ENCODE data around the gene RAB8B.

The RAB8B gene

DNA sequence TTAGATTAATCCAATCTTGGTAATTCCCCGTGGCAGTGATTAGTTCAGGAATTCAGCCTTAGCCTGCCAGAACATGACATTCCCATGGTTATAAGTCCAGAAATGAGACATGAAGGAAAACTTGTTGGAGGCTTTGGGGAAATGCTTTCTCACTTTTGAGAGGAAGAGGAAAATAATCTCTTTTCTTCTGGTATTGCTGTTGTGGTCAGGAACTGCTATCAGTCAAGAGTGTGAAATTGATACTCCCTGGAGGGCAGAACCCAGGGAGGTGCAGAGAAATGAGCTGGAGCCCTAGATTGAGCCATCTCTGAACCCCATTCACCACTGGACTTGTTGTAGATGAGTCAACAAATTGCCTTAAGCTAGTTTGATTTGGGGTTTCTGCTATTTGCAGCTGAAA is 49.4 kb downstream of the RAB8B start:
- no peak for DNase-seq

DNA sequence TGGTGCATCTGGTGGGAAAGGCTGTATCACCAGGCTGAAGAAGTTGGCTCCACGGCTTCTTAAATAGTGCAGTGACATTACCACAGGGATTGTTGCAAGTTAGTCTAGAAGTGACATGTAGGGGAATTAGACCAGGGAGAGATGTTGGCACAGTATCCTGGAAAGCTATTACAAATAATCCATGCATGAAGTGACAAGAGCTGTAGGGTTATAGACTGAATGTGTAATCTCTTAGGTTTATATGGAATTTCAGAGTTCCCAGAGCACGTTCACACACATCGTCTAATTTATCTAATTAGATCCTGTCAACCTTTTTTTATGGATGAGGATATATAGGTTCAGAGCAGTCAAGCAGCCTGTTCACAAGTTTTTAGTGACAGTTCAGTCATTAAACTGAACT is 50.7 kb downstream of the RAB8B start:
- DNase-seq = no peak

- DNase-seq = no peak
Observed at GRCh38 chr15:63241316-63241715, 51.9 kb downstream of the RAB8B start.

- DNase-seq = no peak
Observed at GRCh38 chr15:63243101-63243500, 53.7 kb downstream of the RAB8B start.

GRCh38 chr15:63243776-63244175 is 54.4 kb downstream of the RAB8B start:
- DNase-seq = no peak

GRCh38 chr15:63244399-63244798 is 55.0 kb downstream of the RAB8B start:
- no peak for DNase-seq

DNA sequence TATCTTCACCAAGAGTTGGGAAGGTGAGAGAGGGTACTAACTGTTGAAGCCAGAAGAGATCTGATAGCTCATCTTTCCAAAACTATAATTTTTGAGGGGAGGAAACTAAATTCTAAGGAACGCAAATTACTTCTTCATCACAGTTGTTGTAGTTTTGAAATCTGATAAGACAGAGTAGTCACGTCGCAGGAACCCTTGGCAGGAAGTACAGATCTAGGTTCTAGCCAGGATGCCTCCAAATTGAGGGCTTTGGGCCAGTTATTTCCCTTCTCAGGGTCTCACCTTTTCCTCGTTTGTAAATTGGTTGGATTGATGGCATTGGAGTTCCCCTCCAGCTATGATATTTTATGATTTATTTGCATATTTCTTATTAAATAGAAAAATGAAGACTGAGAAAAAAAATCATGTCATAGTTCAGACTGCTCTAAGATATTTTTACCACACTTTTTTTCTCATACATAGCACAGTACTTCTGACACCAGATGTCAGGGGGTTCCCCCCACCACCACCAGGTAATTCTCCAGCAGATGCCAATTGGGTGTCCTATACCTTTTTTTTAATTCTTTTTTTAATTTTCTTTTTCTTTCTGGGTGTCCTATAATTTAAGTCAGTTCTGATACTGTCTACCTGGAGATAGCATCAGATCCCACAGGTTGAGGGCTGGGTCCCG is 55.7 kb downstream of the RAB8B start:
- no peak for DNase-seq

DNA sequence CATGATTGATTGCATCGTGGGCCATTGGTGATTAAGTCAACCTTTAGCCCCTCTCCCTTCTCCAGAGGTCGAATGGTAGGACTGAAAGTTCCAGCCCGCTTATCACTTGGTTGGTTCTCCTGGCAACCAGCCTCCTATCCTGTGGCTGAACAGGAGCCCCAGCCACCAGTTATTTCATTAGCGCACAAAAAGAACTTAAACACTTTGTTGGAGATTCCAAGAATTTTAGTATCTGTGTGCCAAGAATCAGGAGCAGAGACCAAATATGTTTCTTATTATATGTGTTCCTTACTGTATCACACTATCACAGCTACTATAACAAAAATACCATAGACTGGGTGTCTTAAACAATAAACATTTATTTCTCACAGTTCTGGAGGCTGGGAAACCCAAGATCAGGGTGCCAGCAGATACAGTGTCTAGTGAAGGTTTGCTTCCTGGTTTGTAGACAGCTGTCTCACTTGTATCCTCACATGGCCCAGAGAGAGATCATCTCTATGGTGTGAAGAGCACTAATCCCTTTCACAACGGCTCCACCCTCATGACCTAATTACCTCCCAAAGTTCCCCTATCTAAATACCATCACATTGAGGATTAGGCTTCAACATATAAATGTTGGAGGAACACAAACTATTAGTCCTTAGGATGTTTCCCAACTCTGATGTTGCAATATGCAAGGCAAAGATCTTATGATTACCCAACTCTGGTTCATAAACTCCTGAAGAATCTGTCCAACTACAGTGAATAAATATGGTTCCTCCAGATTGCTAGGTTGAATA is 57.5 kb downstream of the RAB8B start:
- no peak for DNase-seq

DNA sequence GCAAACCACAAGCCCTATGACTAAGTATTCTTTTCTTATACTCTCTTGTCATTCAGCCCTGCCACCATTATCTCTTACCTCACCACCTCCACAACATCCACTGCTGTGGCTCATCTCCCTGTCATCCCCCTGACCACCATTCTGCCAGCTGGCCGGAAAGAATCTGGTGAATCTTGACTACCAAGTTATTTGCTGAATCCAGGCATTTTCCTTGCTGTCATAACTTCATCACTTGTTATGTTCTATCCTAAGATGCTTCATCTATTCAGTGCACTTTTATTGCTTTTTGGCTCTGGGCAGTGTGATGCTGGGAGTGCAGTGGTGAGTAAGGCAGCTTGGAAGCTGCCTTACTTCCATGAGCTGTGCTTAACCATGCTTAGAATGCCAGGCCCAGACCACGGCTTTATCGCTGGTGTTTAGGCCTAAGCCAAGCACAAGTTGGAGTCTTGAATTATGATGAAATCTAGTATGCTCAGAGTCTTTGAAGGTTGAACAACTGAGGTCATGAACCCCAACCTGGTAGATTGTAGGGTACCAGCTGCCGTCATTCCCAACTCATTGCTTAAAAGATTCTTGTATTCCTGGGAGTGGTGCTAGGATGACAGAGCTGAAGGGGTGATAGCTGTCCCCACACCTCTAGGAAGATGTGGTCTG is 61.0 kb downstream of the RAB8B start:
- DNase-seq = no peak

DNA sequence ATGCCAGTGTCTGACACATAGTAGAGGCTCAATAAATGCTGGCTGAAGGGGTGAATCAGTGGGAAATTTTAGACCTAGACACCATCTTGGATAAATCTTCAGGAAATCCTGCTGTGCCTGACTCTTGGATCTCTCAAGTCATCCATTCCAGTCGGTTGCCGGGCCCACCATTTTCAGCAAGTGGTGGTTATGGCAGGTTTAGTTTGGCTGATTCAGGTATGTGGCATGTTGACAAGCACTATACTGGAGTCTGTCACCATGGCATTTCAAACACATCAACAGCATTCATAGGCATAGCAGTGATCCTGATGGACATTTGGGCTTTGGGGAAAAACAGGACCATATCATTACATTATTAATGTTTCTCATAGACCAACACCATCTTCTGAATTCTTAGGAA is 62.3 kb downstream of the RAB8B start:
- DNase-seq = no peak

GRCh38 chr15:63252292-63252691 is 62.9 kb downstream of the RAB8B start:
- DNase-seq = no peak

- DNase-seq = no peak
Observed at GRCh38 chr15:63254991-63255390, 65.6 kb downstream of the RAB8B start.

DNA sequence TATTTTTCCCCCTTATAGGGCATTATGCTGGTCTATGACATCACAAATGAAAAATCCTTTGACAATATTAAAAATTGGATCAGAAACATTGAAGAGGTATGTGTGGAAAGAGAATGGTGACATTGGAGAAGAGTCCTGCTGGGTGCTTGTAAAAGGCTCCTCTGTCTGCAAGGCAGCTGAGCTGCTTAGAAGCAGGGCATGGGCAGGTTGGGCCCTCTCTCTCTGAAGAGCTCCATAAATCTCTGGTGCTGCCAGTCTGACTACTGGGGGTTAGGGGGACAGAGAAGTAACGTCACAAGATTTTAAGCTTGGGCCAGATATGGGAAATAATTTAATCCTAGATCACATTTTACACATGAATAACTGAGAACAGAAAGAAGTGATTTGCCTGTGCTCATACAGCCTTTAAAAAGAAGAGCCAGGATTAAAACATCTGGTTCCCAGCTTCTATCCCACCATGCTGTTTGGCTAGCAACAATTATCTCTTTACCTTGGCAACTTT is 66.1 kb downstream of the RAB8B start:
- no peak for DNase-seq

- no peak for DNase-seq
Observed at GRCh38 chr15:63256433-63257274, 67.2 kb downstream of the RAB8B start.

- DNase-seq = no peak
Observed at GRCh38 chr15:63258658-63259057, 69.3 kb downstream of the RAB8B start.

DNA sequence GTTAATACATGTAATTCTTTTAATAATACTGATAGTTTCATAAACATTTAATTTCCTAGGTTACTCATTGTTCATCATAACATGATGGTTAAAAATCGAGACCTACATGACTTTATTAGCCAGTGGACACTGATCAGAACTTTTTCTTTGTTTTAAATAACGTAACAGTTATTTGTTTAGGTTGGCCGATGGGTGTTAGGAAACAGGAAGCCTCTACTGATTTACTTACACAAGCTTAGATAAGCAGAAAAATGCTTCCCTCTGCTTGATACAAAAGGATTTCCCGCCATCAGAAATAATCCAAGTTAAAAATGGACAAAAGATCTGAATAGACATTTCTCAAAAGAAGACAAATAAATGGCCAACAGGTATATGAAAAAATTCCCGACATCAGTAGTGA is 71.4 kb downstream of the RAB8B start:
- no peak for DNase-seq

- no peak for DNase-seq
Observed at GRCh38 chr15:63261311-63261710, 71.9 kb downstream of the RAB8B start.

GRCh38 chr15:63263519-63263918 is 74.1 kb downstream of the RAB8B start:
- no peak for DNase-seq

- no peak for DNase-seq
Observed at GRCh38 chr15:63264688-63265293, 75.4 kb downstream of the RAB8B start.

DNA sequence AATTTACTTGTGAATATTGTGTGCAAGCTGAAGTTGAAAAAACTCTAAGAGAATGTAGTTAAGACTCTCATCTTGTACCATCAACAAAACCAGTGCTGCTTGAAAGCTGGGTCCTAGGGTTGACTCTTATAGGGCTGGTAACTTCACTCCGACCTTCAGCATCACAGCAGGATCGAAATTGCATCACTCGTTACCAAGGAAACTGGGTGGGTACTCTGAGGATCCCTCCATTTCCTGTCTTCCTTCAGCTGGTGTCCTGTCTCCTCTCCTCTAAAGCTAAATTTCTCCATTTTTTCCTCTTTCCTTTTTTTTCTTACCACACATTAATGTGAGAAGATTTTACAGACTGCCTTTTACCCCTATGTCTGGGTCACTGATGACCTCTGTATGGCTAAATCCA is 85.0 kb downstream of the RAB8B start:
- no peak for DNase-seq

- DNase-seq = no peak
Observed at GRCh38 chr15:63276342-63277037, 87.1 kb downstream of the RAB8B start.
